IMR-90 (cell line): ENCODE measurements around the gene OR4D11. TPM values are rescaled to one million over a fixed set of nuclear protein-coding genes. Genes with fewer than 3 reads are reported as not detected.

Experiments
- ATAC-seq: fragments of 200-7000 bp; cut with Tn5 transposase; 2 replicates; pipeline ENCODE4 v1.9.1; 2020; ENCODE audit warnings: low read depth, mild to moderate bottlenecking, moderate library complexity
- BruUV-seq: library from RNA; stranded (reverse); fragments of 400-500 nt; replicated peaks from 2 replicates; lab custom pipeline; 2021; lab: Mats Ljungman, UMichigan
- CTCF ChIA-PET: fragments of 300-600 bp; formaldehyde crosslinking; extraction: SDS; loops from one replicate; lab custom pipeline; 2021; ENCODE audit warnings: antibody characterized with exemption; lab: Yijun Ruan, JAX
- POLR2A ChIA-PET: fragments of 300-600 bp; sonication (Branson Sonifier 250); formaldehyde crosslinking; loops from one replicate; lab custom pipeline; 2022; ENCODE audit warnings: antibody characterized with exemption; ENCODE audit not compliant: unreplicated experiment; lab: Charles Lee
- DNase-seq: peaks from one replicate; pipeline ENCODE4 v3.0.0; 2013
- H2AFZ ChIP-seq: replicated peaks from 2 replicates; pipeline ENCODE3; 2013; ENCODE audit warnings: low read length, mild to moderate bottlenecking; ENCODE audit not compliant: poor library complexity
- H2AK5ac ChIP-seq: 2 replicates; pipeline ENCODE4 v1.6.1; 2013; ENCODE audit warnings: low read depth, low read length, inconsistent platforms
- H2AK9ac ChIP-seq: replicated peaks from 2 replicates; pipeline ENCODE3; 2013; ENCODE audit warnings: mild to moderate bottlenecking, low read depth, low read length, moderate library complexity; ENCODE audit not compliant: poor library complexity
- H2BK120ac ChIP-seq: 2 replicates; pipeline ENCODE4 v1.6.1; 2013; ENCODE audit warnings: low read depth, low read length, inconsistent platforms
- H2BK15ac ChIP-seq: 3 replicates; pipeline ENCODE4 v1.6.1; 2013; ENCODE audit warnings: low read depth, low read length, inconsistent platforms
- H2BK20ac ChIP-seq: 2 replicates; pipeline ENCODE4 v1.6.1; 2013; ENCODE audit warnings: low read depth, mild to moderate bottlenecking, inconsistent platforms, low read length, moderate library complexity
- H2BK5ac ChIP-seq: 2 replicates; pipeline ENCODE4 v1.6.1; 2013; ENCODE audit warnings: mild to moderate bottlenecking, low read depth, low read length, inconsistent platforms; ENCODE audit not compliant: poor library complexity, severe bottlenecking
- H3K14ac ChIP-seq: replicated peaks from 2 replicates; pipeline ENCODE4 v1.6.1; 2013; ENCODE audit warnings: low read depth, low read length, inconsistent platforms
- H3K18ac ChIP-seq: 2 replicates; pipeline ENCODE4 v1.6.1; 2013; ENCODE audit warnings: low read depth, low read length, control low read depth
- H3K23ac ChIP-seq: 2 replicates; pipeline ENCODE4 v1.6.1; 2013; ENCODE audit warnings: low read depth, low read length, inconsistent platforms
- H3K27ac ChIP-seq: 2 replicates; pipeline ENCODE4 v1.5.1; 2013; ENCODE audit warnings: mild to moderate bottlenecking, control low read depth, low read length; ENCODE audit not compliant: insufficient read depth
- H3K27me3 ChIP-seq: 2 replicates; pipeline ENCODE4 v1.6.1; 2013; ENCODE audit warnings: low read length; ENCODE audit not compliant: control insufficient read depth, insufficient read depth
- H3K36me3 ChIP-seq: 2 replicates; pipeline ENCODE4 v1.6.1; 2013; ENCODE audit warnings: low read length, mixed read lengths; ENCODE audit not compliant: control insufficient read depth, insufficient read depth
- H3K4ac ChIP-seq: 2 replicates; pipeline ENCODE4 v1.6.1; 2013; ENCODE audit warnings: low read depth, low read length, inconsistent platforms
- H3K4me1 ChIP-seq: 2 replicates; pipeline ENCODE4 v1.6.1; 2013; ENCODE audit warnings: low read length, mixed read lengths; ENCODE audit not compliant: control insufficient read depth, insufficient read depth
- H3K4me2 ChIP-seq: 2 replicates; pipeline ENCODE4 v1.6.1; 2013; ENCODE audit warnings: low read depth, mild to moderate bottlenecking, control low read depth, low read length, moderate library complexity
- H3K4me3 ChIP-seq: 2 replicates; pipeline ENCODE4 v1.5.1; 2013; ENCODE audit warnings: low read depth, mild to moderate bottlenecking, control low read depth, low read length, moderate library complexity; ENCODE audit not compliant: insufficient read depth
- H3K56ac ChIP-seq: 2 replicates; pipeline ENCODE4 v1.6.1; 2013; ENCODE audit warnings: low read length, inconsistent platforms; ENCODE audit not compliant: insufficient read depth; ENCODE audit errors: extremely low read depth
- H3K79me1 ChIP-seq, 2 experiments: 2 replicates each; pipeline ENCODE4 v1.6.1; 2013; ENCODE audit warnings: low read length in 2 of 2, inconsistent platforms in 1 of 2, low read depth in 1 of 2
- H3K9ac ChIP-seq: 2 replicates; pipeline ENCODE4 v1.6.1; 2013; ENCODE audit warnings: low read depth, low read length, control low read depth
- H3K9me1 ChIP-seq: 2 replicates; pipeline ENCODE4 v1.6.1; 2013; ENCODE audit warnings: low read length, inconsistent platforms; ENCODE audit not compliant: insufficient read depth
- H3K9me3 ChIP-seq: 2 replicates; pipeline ENCODE4 v1.6.1; 2013; ENCODE audit warnings: low read length; ENCODE audit not compliant: control insufficient read depth, insufficient read depth
- H4K20me1 ChIP-seq: 2 replicates; pipeline ENCODE4 v1.6.1; 2013; ENCODE audit warnings: low read length, inconsistent platforms; ENCODE audit not compliant: insufficient read depth
- H4K5ac ChIP-seq: 2 replicates; pipeline ENCODE4 v1.6.1; 2013; ENCODE audit warnings: mild to moderate bottlenecking, low read depth, low read length, control low read depth
- H4K8ac ChIP-seq, 2 experiments: 2 replicates each; pipeline ENCODE4 v1.6.1; 2013; ENCODE audit warnings: low read depth in 2 of 2, low read length in 2 of 2, control low read depth in 1 of 2, inconsistent platforms in 1 of 2
- H4K91ac ChIP-seq: 2 replicates; pipeline ENCODE4 v1.6.1; 2013; ENCODE audit warnings: low read depth, low read length, inconsistent platforms; ENCODE audit not compliant: insufficient read depth
- BHLHE40 ChIP-seq: fragments of 150-350 bp; IDR thresholded peaks from 2 replicates; pipeline ENCODE4 v1.6.1; 2016; ENCODE audit warnings: mild to moderate bottlenecking, low read depth, low read length
- CEBPB ChIP-seq: IDR thresholded peaks from 2 replicates; pipeline ENCODE4 v1.6.1; 2012; ENCODE audit warnings: low read depth, low read length, improper control_type of control experiment
- CHD1 ChIP-seq: IDR thresholded peaks from 2 replicates; pipeline ENCODE4 v1.6.1; 2012; ENCODE audit warnings: low read depth, low read length, improper control_type of control experiment
- FOS ChIP-seq: fragments of 150-350 bp; IDR thresholded peaks from 2 replicates; pipeline ENCODE4 v1.6.1; 2016; ENCODE audit warnings: low read depth, low read length
- MAFK ChIP-seq: IDR thresholded peaks from 2 replicates; pipeline ENCODE4 v1.6.1; 2012; ENCODE audit warnings: low read depth, low read length, improper control_type of control experiment
- MAZ ChIP-seq: IDR thresholded peaks from 2 replicates; pipeline ENCODE4 v1.6.1; 2012; ENCODE audit warnings: low read depth, mild to moderate bottlenecking, low read length, improper control_type of control experiment, moderate library complexity, borderline replicate concordance
- MXI1 ChIP-seq: IDR thresholded peaks from 2 replicates; pipeline ENCODE4 v1.6.1; 2012; ENCODE audit warnings: low read depth, mild to moderate bottlenecking, low read length, moderate library complexity, borderline replicate concordance
- NFE2L2 ChIP-seq: fragments of 150-350 bp; IDR thresholded peaks from 2 replicates; pipeline ENCODE4 v1.6.1; 2016; ENCODE audit warnings: low read depth, mild to moderate bottlenecking, low read length
- RAD21 ChIP-seq: IDR thresholded peaks from 2 replicates; pipeline ENCODE4 v1.6.1; 2012; ENCODE audit warnings: low read length, improper control_type of control experiment
- RCOR1 ChIP-seq: IDR thresholded peaks from 2 replicates; pipeline ENCODE4 v1.6.1; 2012; ENCODE audit warnings: mild to moderate bottlenecking, low read length, improper control_type of control experiment; ENCODE audit not compliant: insufficient replicate concordance
- RFX5 ChIP-seq: IDR thresholded peaks from 2 replicates; pipeline ENCODE4 v1.8.0; 2012; ENCODE audit warnings: low read depth, mild to moderate bottlenecking, low read length, moderate library complexity
- SMC3 ChIP-seq: fragments of 150-350 bp; IDR thresholded peaks from 2 replicates; pipeline ENCODE4 v1.6.1; 2016; ENCODE audit warnings: low read depth, mild to moderate bottlenecking, antibody characterized with exemption, low read length, moderate library complexity
- dilution Hi-C: fragments of 300-500 bp; cut with HindIII; formaldehyde crosslinking; loops from one replicate; pipeline ENCODE4 v1.14.3; 2018; ENCODE audit warnings: low sequenced_read_pairs; ENCODE audit not compliant: unreplicated experiment
- in situ Hi-C: fragments of 300-500 bp; cut with MboI; formaldehyde crosslinking; loops from 3 replicates; pipeline ENCODE4 v1.14.3; 2019; ENCODE audit warnings: low sequenced_read_pairs, inconsistent platforms, mixed read lengths
- intact Hi-C: fragments of 100-400 bp; cut with micrococcal nuclease; formaldehyde crosslinking; loops from 2 replicates; pipeline ENCODE4 v1.10.0; 2022
- polyA plus RNA-seq, 3 experiments: library from polyadenylated mRNA; depleted of rRNA; stranded (reverse); fragments of >200 nt; gene quantifications; 2 replicates each; pipeline ENCODE4 v1.2.3, GENCODE V29; 2012; ENCODE audit warnings: low replicate concordance in 1 of 3
- total RNA-seq: library from RNA; depleted of rRNA; stranded (reverse); fragments of >200 nt; gene quantifications from 2 replicates; pipeline ENCODE4 v1.2.3, GENCODE V29; 2012
- TF ChIP-seq, protein P1 (sequence below): conservative IDR thresholded peaks from 2 replicates; pipeline ENCODE4 v1.5.1; 2012; ENCODE audit warnings: mild to moderate bottlenecking, low read depth, low read length, improper control_type of control experiment
- TF ChIP-seq, protein P2 (sequence below): fragments of 150-350 bp; IDR thresholded peaks from 2 replicates; pipeline ENCODE4 v1.6.1; 2017; ENCODE audit warnings: mild to moderate bottlenecking, antibody characterized with exemption, low read length, low read depth
- TF ChIP-seq, protein P3 (sequence below): fragments of 150-350 bp; IDR thresholded peaks from 2 replicates; pipeline ENCODE4 v1.6.1; 2016; ENCODE audit warnings: low read depth, mild to moderate bottlenecking, low read length, moderate library complexity, borderline replicate concordance

Gene OR4D11
- total and polyA plus RNA-seq, 2 of the 4 experiments (the other 2 are of a cell fraction) = not detected

DNA sequence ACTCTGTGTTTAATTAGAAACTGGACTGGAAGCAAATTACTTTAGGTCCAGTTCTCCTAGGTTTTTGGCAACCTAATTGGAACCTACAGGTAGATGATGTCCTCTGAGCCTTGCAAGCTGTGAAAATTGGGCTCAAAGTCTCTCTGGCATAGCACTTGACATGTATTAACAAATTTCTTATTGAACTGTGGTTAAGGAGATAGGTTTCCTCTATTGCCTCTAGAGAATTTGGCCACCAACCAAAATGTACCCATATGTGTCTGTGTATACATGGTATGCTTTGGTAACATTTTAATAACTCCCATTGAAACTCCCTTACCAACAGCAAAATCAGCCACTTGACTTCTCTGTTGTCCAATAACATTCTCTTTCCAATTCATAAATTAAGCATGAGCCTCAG lies 30.4 kb upstream of the OR4D11 start, which contains the start of gene OR4D10:
TSS of gene OR4D10 (plus strand) at position 301 of the 400 bp plus-strand sequence. CDS start 4,115 bp downstream, outside the sequence.
- H2AK9ac ChIP-seq = no peak within 1 kb of the TSS
- TF ChIP-seq, protein P1, sequence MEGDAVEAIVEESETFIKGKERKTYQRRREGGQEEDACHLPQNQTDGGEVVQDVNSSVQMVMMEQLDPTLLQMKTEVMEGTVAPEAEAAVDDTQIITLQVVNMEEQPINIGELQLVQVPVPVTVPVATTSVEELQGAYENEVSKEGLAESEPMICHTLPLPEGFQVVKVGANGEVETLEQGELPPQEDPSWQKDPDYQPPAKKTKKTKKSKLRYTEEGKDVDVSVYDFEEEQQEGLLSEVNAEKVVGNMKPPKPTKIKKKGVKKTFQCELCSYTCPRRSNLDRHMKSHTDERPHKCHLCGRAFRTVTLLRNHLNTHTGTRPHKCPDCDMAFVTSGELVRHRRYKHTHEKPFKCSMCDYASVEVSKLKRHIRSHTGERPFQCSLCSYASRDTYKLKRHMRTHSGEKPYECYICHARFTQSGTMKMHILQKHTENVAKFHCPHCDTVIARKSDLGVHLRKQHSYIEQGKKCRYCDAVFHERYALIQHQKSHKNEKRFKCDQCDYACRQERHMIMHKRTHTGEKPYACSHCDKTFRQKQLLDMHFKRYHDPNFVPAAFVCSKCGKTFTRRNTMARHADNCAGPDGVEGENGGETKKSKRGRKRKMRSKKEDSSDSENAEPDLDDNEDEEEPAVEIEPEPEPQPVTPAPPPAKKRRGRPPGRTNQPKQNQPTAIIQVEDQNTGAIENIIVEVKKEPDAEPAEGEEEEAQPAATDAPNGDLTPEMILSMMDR = no peak
- TF ChIP-seq RCOR1 (no peak), MAFK (no peak), MAZ (no peak), RFX5 (no peak), MXI1 (no peak), CEBPB (no peak), FOS (no peak), CHD1 (no peak), BHLHE40 (no peak), RAD21 (no peak), SMC3 (no peak), NFE2L2 (no peak)
- TF ChIP-seq, protein P2, sequence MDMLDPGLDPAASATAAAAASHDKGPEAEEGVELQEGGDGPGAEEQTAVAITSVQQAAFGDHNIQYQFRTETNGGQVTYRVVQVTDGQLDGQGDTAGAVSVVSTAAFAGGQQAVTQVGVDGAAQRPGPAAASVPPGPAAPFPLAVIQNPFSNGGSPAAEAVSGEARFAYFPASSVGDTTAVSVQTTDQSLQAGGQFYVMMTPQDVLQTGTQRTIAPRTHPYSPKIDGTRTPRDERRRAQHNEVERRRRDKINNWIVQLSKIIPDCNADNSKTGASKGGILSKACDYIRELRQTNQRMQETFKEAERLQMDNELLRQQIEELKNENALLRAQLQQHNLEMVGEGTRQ = no peak
- TF ChIP-seq, protein P3, sequence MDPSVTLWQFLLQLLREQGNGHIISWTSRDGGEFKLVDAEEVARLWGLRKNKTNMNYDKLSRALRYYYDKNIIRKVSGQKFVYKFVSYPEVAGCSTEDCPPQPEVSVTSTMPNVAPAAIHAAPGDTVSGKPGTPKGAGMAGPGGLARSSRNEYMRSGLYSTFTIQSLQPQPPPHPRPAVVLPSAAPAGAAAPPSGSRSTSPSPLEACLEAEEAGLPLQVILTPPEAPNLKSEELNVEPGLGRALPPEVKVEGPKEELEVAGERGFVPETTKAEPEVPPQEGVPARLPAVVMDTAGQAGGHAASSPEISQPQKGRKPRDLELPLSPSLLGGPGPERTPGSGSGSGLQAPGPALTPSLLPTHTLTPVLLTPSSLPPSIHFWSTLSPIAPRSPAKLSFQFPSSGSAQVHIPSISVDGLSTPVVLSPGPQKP = no peak
- no peak within 1 kb of the TSS for H3K9ac ChIP-seq
- H3K4me3 ChIP-seq = no peak within 1 kb of the TSS
- in situ Hi-C loops (no loop called here), intact Hi-C loops (no loop called here), dilution Hi-C loops (no loop called here)
- POLR2A ChIA-PET = no interaction called here
- H2BK5ac ChIP-seq = no peak within 1 kb of the TSS
- no peak within 1 kb of the TSS for H3K56ac ChIP-seq
- H3K9me1 ChIP-seq = no peaks in the 10 kb centered on the region
- no peak within 1 kb of the TSS for H2BK120ac ChIP-seq
- H2BK20ac ChIP-seq = no peak within 1 kb of the TSS
- no peak within 1 kb of the TSS for H4K5ac ChIP-seq
- DNase-seq (no peak), ATAC-seq (no peak)
- H3K4me1 ChIP-seq = no peaks in the 10 kb centered on the region
- H3K36me3 ChIP-seq = no peaks in the 10 kb centered on the region
- no peak within 1 kb of the TSS for H2AK5ac ChIP-seq
- no peak within 1 kb of the TSS for H4K8ac ChIP-seq
- H2BK15ac ChIP-seq = no peak within 1 kb of the TSS
- no peak within 1 kb of the TSS for H3K14ac ChIP-seq
- H4K91ac ChIP-seq = no peak within 1 kb of the TSS
- H2AFZ ChIP-seq = no peak within 1 kb of the TSS
- no peak within 1 kb of the TSS for H3K4ac ChIP-seq
- no TSS peak for BruUV-seq
- H3K18ac ChIP-seq = no peak within 1 kb of the TSS
- H3K23ac ChIP-seq = no peak within 1 kb of the TSS
- no peaks in the 10 kb centered on the region for H3K9me3 ChIP-seq
- H3K27ac ChIP-seq = no peak within 1 kb of the TSS
- CTCF ChIA-PET = no interaction called here
- H3K79me1 ChIP-seq = no peaks in the 10 kb centered on the region
- no peaks in the 10 kb centered on the region for H3K27me3 ChIP-seq
- no peak within 1 kb of the TSS for H3K4me2 ChIP-seq
- no peaks in the 10 kb centered on the region for H4K20me1 ChIP-seq
